ENCODE measurements around the gene OSMR.

The OSMR gene

DNA sequence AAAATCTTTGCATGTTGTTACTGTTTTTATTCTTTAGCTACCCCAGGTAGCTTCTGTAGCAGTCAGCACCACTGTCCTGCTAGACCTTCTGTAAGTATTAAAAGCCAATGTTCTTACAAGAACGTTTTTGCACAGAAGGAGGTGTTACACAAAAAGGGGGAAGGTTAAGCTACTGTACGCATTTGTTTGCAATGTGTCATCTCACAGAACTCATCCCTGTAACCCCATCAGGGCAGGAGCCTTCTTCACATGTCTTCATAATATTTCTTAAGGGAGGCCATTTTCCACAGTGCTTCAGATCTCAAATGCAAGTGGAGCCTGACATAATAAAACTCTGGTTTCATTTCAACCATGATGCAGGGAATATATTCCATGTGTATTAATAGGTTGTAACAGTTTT is 67.9 kb downstream of the OSMR start:
- DNase-seq (ENCODE audit: low spot score) = no peak
- TF ChIP-seq, protein P1, sequence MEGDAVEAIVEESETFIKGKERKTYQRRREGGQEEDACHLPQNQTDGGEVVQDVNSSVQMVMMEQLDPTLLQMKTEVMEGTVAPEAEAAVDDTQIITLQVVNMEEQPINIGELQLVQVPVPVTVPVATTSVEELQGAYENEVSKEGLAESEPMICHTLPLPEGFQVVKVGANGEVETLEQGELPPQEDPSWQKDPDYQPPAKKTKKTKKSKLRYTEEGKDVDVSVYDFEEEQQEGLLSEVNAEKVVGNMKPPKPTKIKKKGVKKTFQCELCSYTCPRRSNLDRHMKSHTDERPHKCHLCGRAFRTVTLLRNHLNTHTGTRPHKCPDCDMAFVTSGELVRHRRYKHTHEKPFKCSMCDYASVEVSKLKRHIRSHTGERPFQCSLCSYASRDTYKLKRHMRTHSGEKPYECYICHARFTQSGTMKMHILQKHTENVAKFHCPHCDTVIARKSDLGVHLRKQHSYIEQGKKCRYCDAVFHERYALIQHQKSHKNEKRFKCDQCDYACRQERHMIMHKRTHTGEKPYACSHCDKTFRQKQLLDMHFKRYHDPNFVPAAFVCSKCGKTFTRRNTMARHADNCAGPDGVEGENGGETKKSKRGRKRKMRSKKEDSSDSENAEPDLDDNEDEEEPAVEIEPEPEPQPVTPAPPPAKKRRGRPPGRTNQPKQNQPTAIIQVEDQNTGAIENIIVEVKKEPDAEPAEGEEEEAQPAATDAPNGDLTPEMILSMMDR (IDR thresholded peaks at IDR 0.05; ENCODE audit: extremely low read depth, missing control alignments) = no peak

- no peak for DNase-seq (ENCODE audit: low spot score)
- TF ChIP-seq, protein P1 (IDR thresholded peaks at IDR 0.05; ENCODE audit: extremely low read depth, missing control alignments) = no peak
These were observed 71.0 kb downstream of the OSMR start for GRCh38 chr5:38916802-38917201.

DNA sequence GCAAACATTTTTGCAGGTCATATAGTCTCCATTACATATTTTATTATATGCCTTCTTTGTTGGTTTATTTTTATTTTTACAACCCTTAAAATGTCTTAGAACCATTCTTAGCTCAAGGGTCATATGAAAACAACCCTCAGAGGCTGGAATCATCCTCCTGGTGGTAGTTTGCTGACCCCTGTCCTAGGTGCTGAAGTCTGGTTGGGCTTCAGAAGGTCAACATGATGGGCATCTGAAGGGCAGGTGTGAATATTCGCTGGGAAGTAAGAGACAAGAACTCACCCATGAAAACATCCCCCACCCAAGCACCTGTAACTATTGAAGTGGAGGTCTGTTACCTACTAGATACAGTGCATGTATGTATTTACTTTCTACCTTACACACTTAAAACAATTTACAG is 75.4 kb downstream of the OSMR start:
- no peak for DNase-seq (ENCODE audit: low spot score)
- TF ChIP-seq, protein P1 (IDR thresholded peaks at IDR 0.05; ENCODE audit: extremely low read depth, missing control alignments) = no peak

DNA sequence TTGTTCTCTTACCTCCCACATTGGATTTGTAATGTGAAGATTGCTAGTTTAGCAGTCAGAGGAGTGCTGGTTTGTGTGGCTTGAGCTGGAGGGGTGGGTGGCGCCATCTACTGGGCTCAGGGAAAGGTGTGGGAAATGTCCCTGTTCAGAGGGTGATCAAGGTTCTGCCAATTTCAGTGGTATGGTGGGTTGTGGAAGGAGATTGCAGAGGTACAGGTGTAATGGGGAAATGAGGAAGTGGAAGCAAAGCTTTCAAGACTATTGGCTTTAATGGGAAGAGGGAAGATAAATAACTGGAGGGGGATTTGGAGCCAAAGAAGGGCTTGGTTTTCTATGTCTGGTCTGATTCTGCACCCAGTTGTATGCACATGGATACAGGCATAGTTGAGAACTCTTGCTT is 76.4 kb downstream of the OSMR start:
- TF ChIP-seq, protein P1 (IDR thresholded peaks at IDR 0.05; ENCODE audit: extremely low read depth, missing control alignments) = peak; percentile 76
- peak; percentile 63 for DNase-seq (ENCODE audit: low spot score)

- DNase-seq (ENCODE audit: low spot score) = no peak
These were observed 78.0 kb downstream of the OSMR start for GRCh38 chr5:38923661-38924451.

DNA sequence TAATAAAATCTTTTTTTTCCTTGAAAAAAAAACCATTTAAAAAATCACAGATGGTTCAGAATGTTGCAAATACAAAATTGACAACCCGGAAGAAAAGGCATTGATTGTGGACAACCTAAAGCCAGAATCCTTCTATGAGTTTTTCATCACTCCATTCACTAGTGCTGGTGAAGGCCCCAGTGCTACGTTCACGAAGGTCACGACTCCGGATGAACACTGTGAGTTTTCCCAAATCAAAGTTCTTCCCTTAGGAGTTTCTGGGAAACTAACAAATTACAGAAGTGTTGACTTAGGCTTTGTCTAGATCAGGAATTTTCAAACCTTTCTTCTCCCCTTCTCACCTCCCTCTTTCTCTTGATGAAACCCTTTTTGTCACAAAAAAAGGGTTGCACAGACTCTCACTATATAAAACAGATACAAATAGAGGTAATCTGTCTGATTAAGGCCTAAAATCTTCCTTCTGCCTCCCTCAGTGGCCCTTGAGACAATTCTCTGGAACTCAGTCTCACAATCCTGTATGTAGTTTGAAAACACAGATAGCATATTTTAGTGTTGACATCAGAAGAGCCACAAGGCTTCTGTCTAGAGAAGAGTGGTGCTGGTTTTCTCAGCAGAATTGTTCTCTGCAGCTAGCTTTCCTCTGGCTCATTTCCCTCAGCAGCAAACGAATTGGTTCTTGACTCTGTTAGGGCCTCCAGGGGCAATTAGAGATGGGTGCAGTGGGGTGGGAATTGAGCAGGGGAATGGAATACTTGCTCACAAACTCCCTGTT is 79.5 kb downstream of the OSMR start:
- DNase-seq (ENCODE audit: low spot score) = no peak

More at GRCh38 chr5:38923661-38924451, 78.0 kb downstream of the OSMR start:
- TF ChIP-seq, protein P1 (IDR thresholded peaks at IDR 0.05; ENCODE audit: extremely low read depth, missing control alignments) = no peak

More for the DNA sequence above, 79.5 kb downstream of the OSMR start:
- TF ChIP-seq, protein P1 (IDR thresholded peaks at IDR 0.05; ENCODE audit: extremely low read depth, missing control alignments) = no peak

Data from GM20000 (cell line).